ENCODE results near the gene GJA8. TPM values are rescaled to one million over a fixed set of nuclear protein-coding genes. Genes with fewer than 3 reads are reported as not detected.
"Not testable (repeated sequence)": the region's sequence is repeated elsewhere in the genome, so short reads cannot be mapped to it uniquely, and the experiment has no call there.

GJA8 gene
- total RNA-seq, 1 donor from 2014 or later = not detected

DNA sequence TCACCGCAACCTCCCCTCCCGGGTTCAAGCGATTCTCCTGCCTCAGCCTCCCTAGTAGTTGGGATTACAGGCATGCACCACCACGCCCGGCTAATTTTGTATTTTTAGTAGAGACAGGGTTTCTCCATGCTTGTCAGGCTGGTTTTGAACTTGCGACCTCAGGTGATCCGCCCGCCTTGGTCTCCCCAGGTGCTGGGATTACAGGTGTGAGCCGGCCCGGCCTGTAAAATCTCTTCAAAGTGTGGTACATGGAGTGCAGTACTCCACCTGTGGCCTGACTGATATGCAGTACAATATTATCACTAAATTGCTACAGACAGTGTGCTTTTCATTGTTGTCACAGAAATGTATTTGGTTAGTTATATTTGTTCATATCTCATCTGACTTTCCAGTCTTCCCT, 25.1 kb downstream of the GJA8 start:
- not testable (repeated sequence) for DNase-seq (ENCODE audit: low spot score)

DNA sequence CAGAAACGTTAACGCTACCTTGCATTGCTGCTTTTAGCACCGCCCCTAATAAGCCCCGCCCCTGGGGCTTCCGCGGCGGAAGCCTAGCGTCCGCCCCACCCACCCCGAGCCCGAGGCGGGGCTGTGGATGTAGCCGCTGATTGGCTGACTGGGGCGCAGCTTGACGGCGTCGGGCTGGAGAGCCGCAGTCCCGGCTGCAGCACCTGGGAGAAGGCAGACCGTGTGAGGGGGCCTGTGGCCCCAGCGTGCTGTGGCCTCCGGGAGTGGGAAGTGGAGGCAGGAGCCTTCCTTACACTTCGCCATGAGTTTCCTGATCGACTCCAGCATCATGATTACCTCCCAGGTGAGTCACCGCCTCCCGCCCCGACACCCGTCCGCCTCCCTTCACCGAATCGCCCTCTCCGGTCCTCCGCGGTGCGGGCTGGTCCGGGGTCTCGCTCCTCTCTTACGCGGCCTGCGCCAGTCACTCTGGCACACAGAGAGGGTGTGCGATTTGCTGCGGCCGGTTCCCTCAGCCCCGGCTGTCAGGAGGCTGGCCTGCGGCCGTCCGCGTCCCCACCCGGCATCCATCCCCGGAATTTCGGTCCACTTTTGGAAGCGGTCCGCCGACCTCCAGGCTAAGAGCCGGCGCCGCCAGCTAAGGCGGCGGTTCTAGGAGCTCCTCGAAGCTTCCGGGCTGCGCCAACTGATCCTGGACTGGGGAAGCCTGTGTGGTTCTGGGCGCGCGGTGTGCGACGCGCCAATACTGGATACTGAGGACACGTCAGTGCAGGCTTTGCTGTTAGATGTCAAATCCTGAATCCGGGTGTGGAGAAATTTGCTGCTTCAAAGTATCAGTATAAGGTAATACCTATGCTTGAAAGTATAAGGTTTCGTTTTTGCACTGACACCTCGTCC, 25.9 kb downstream of the GJA8 start, which contains the start of gene GPR89B:
Gene GPR89B, plus strand, starts transcription at position 185 of the 897 bp plus-strand sequence. Its CDS starts 117 bp downstream, at position 302.
- DNase-seq (ENCODE audit: low spot score) = peak; percentile 92

DNA sequence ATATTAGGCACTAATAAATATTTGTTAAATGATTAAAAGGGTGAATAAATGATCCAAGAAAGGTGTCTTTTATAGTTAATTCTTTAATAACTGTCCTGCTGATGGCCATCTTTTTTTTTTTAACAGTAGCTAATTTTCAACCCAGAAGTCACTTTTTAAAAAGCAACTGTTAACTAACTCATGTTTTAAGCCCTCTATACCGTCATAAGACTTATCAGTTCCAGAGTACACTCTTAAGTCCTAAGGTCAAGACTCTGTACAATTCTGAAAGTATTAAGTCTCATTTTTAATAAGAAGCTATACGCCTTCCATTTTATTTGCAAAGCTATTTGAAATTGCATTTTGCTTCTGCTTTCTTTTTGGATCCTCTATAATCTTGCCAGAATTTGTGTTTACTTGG, 28.5 kb downstream of the GJA8 start:
- DNase-seq (ENCODE audit: low spot score) = not testable (repeated sequence)

DNA sequence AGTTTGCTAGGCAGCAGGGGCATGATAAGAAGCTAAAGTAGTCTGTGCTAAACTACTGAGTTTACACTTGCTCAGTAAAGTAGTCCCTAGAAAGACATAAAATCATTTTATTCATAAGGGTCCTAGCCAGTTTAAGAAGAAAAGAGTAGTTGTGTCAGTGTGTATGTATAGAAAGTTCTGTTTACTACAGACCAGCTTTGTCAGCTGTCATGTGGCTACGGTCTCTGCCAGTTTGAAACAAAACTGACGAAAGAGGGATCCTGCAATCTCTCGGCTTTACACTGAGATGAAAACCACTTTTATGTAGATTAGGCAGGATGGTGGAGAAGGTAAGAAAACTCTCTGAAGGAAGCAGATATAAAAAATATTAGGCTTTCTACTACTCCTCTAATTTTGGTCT, 32.7 kb downstream of the GJA8 start:
- DNase-seq (ENCODE audit: low spot score) = not testable (repeated sequence)

GRCh38 chr1:147940456-147940855, 37.9 kb downstream of the GJA8 start:
- DNase-seq (ENCODE audit: low spot score) = not testable (repeated sequence)

- not testable (repeated sequence) for DNase-seq (ENCODE audit: low spot score)
These were observed 40.0 kb downstream of the GJA8 start for GRCh38 chr1:147942563-147942962.

DNA sequence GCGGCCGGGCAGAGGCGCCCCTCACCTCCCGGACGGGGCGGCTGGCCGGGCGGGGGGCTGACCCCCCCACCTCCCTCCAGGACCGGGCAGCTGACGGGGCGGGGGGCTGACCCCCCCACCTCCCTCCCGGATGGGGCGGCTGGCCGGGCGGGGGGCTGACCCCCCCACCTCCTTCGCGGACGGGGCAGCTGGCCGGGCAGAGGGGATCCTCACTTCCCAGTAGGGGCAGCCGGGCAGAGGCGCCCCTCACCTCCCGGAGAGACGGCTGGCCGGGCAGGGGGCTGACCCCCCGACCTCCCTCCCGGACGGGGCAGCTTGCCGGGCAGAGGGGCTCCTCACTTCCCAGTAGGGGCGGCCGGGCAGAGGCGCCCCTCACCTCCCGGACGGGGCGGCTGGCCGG, 46.9 kb downstream of the GJA8 start:
- not testable (repeated sequence) for DNase-seq (ENCODE audit: low spot score)

Other genes starting within 250 kb of the GJA8 start
- 6.0 TPM for gene ACP6, start 232.3 kb upstream of the GJA8 start, total RNA-seq (ENCODE audit: insufficient read depth, low replicate concordance)
- 32.5 TPM for gene GJA5, start 142.2 kb upstream of the GJA8 start, total RNA-seq (ENCODE audit: insufficient read depth, low replicate concordance)
- 11.8 TPM for gene GPR89B, start 25.6 kb downstream of the GJA8 start, total RNA-seq (ENCODE audit: insufficient read depth, low replicate concordance)
- gene NBPF11, start 249.5 kb downstream of the GJA8 start, total RNA-seq (ENCODE audit: insufficient read depth, low replicate concordance) = 12.8 TPM